ENCODE measurements around the gene NDFIP1. TPM values are rescaled to one million over a fixed set of nuclear protein-coding genes. Genes with fewer than 3 reads are reported as not detected.

Gene NDFIP1
- 100 to 1,000 TPM; 115 to 135 (median 117) TPM for total RNA-seq

- intact Hi-C loops (cut with DNase I; ENCODE audit: low total_unique reads): no loop called here
- Histone ChIP-seq H3K27me3 (no peaks in the 10 kb centered on the region), H3K36me3 (no peaks in the 10 kb centered on the region), H3K4me1 (peaks cover 3 to 6% of the 10 kb centered on the region in 2 donors), H3K9me3 (no peaks in the 10 kb centered on the region), H3K4me3 (peak within 1 kb of the TSS; percentile 58 to 99 (median 83)), H3K27ac (peak within 1 kb of the TSS; percentile 98 to 100)
- DNase-seq (ENCODE audit: low spot score in 2 of 2): peak; percentile 75 to 83
- TF ChIP-seq POLR2AphosphoS5 (IDR thresholded peaks at IDR 0.05) (peak; percentile 73 to 91 (median 90)), CTCF (IDR thresholded peaks at IDR 0.05) (peak in 1 of 3 donors; percentile 31), POLR2A (IDR thresholded peaks at IDR 0.05) (peak; percentile 34)
These were observed at the start of gene NDFIP1 for GRCh38 chr5:142108432-142109330. Gene NDFIP1, plus strand, starts transcription at chr5:142108779. Its CDS starts 196 bp downstream, at chr5:142108975.

GRCh38 chr5:142059304-142059940 is 49.2 kb upstream of the NDFIP1 start:
- no peak for DNase-seq (ENCODE audit: low spot score in 2 of 2)
- no peak overlapping the region for H3K27ac ChIP-seq
- TF ChIP-seq CTCF (IDR thresholded peaks at IDR 0.05) (no peak), POLR2A (IDR thresholded peaks at IDR 0.05) (no peak), POLR2AphosphoS5 (IDR thresholded peaks at IDR 0.05) (no peak)
- no peaks in the 10 kb centered on the region for H3K27me3 ChIP-seq
- no peak overlapping the region for H3K4me3 ChIP-seq
- intact Hi-C loops (cut with DNase I; ENCODE audit: low total_unique reads): no loop called here
- no peaks in the 10 kb centered on the region for H3K4me1 ChIP-seq
- no peaks in the 10 kb centered on the region for H3K9me3 ChIP-seq
- H3K36me3 ChIP-seq: no peaks in the 10 kb centered on the region

GRCh38 chr5:142063376-142063775 is 45.2 kb upstream of the NDFIP1 start:
- intact Hi-C loops (cut with DNase I; ENCODE audit: low total_unique reads): no loop called here
- TF ChIP-seq POLR2AphosphoS5 (IDR thresholded peaks at IDR 0.05): no peak
- no peak for TF ChIP-seq CTCF (IDR thresholded peaks at IDR 0.05)
- no peak for TF ChIP-seq POLR2A (IDR thresholded peaks at IDR 0.05)
- Histone ChIP-seq H3K9me3 (no peaks in the 10 kb centered on the region), H3K36me3 (no peaks in the 10 kb centered on the region), H3K4me1 (no peaks in the 10 kb centered on the region), H3K27ac (no peak overlapping the region), H3K27me3 (no peaks in the 10 kb centered on the region), H3K4me3 (peak overlapping the region in 1 of 3 donors; percentile 47)
- no peak for DNase-seq (ENCODE audit: low spot score in 2 of 2)

GRCh38 chr5:142063878-142064331 is 44.7 kb upstream of the NDFIP1 start:
- Histone ChIP-seq H3K9me3 (no peaks in the 10 kb centered on the region), H3K4me3 (peak overlapping the region in 2 of 3 donors; percentile 14 to 47), H3K4me1 (no peaks in the 10 kb centered on the region), H3K27ac (no peak overlapping the region), H3K27me3 (no peaks in the 10 kb centered on the region), H3K36me3 (no peaks in the 10 kb centered on the region)
- DNase-seq (ENCODE audit: low spot score in 2 of 2): no peak
- TF ChIP-seq POLR2A (IDR thresholded peaks at IDR 0.05) (no peak), CTCF (IDR thresholded peaks at IDR 0.05) (no peak), POLR2AphosphoS5 (IDR thresholded peaks at IDR 0.05) (no peak)
- intact Hi-C loops (cut with DNase I; ENCODE audit: low total_unique reads): no loop called here

- no peak overlapping the region for H3K27ac ChIP-seq
- intact Hi-C loops (cut with DNase I; ENCODE audit: low total_unique reads): loop anchor here (5.0 kb wide), 1 partner anchor 138 kb away; no protein-coding TSS in a partner anchor
These were observed 43.3 kb upstream of the NDFIP1 start for GRCh38 chr5:142065273-142065672.

More at GRCh38 chr5:142065273-142065672, 43.3 kb upstream of the NDFIP1 start:
- Histone ChIP-seq H3K9me3 (no peaks in the 10 kb centered on the region), H3K36me3 (no peaks in the 10 kb centered on the region), H3K4me3 (no peak overlapping the region), H3K27me3 (no peaks in the 10 kb centered on the region), H3K4me1 (no peaks in the 10 kb centered on the region)
- DNase-seq (ENCODE audit: low spot score in 2 of 2): no peak
- TF ChIP-seq CTCF (IDR thresholded peaks at IDR 0.05) (no peak), POLR2AphosphoS5 (IDR thresholded peaks at IDR 0.05) (no peak), POLR2A (IDR thresholded peaks at IDR 0.05) (no peak)

Measured in breast epithelium (tissue), 4 donors.